Hepatocyte (in vitro differentiated cells): ENCODE results near the gene SLC23A2.

Experiments
- EZH2 ChIP-seq: fragments of 200-600 bp; sonication (generic); IDR thresholded peaks from 2 replicates; pipeline ENCODE4 v1.6.1; 2016; ENCODE audit warnings: antibody characterized with exemption, mild to moderate bottlenecking, borderline replicate concordance
- TF ChIP-seq, protein P1 (sequence below): fragments of 200-600 bp; sonication (generic); IDR thresholded peaks from 2 replicates; pipeline ENCODE4 v1.5.1; 2016; ENCODE audit warnings: antibody characterized with exemption, mild to moderate bottlenecking; ENCODE audit not compliant: poor library complexity

DNA sequence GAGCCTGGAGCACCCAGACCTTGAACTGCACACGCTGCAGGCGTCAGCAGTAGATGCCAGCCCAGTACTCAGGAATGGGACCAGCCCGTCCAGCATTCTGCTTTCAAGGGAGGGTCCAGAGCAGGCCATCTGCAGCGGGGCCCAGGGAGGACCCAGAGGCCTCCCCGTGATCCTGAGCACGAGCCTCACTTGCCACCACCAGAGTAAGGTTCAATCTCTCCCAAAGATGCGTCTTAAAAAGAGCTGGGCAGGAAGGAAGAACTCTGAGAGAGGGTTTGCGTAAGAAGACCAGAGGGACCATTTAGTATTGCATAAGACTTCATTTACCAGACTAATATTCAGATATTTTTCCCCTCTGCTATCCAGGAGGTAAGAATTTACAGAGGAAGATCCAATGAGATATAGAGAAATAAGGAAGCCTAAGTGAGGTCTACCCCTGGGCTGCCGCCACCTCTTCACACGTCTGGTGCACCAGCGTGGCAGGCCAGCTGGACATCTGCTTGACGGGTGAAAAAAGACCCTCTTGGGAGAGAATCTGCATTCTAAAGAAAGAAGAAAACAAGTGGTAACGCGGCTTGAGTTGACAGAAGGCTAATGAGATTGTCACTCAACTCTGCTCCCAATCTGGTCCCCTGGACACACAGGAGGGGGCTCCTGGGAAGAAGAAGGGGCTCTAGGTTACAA, 172.3 kb downstream of the SLC23A2 start:
- TF ChIP-seq, protein P1, sequence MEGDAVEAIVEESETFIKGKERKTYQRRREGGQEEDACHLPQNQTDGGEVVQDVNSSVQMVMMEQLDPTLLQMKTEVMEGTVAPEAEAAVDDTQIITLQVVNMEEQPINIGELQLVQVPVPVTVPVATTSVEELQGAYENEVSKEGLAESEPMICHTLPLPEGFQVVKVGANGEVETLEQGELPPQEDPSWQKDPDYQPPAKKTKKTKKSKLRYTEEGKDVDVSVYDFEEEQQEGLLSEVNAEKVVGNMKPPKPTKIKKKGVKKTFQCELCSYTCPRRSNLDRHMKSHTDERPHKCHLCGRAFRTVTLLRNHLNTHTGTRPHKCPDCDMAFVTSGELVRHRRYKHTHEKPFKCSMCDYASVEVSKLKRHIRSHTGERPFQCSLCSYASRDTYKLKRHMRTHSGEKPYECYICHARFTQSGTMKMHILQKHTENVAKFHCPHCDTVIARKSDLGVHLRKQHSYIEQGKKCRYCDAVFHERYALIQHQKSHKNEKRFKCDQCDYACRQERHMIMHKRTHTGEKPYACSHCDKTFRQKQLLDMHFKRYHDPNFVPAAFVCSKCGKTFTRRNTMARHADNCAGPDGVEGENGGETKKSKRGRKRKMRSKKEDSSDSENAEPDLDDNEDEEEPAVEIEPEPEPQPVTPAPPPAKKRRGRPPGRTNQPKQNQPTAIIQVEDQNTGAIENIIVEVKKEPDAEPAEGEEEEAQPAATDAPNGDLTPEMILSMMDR: no peak
- no peak for TF ChIP-seq EZH2
